ENCODE results near the gene EHHADH. TPM values are rescaled to one million over a fixed set of nuclear protein-coding genes. Genes with fewer than 3 reads are reported as not detected.
"Not testable (repeated sequence)": the region's sequence is repeated elsewhere in the genome, so short reads cannot be mapped to it uniquely, and the experiment has no call there.

EHHADH gene
- total RNA-seq = 1 to 10 TPM; 1.9 to 3.4 TPM

DNA sequence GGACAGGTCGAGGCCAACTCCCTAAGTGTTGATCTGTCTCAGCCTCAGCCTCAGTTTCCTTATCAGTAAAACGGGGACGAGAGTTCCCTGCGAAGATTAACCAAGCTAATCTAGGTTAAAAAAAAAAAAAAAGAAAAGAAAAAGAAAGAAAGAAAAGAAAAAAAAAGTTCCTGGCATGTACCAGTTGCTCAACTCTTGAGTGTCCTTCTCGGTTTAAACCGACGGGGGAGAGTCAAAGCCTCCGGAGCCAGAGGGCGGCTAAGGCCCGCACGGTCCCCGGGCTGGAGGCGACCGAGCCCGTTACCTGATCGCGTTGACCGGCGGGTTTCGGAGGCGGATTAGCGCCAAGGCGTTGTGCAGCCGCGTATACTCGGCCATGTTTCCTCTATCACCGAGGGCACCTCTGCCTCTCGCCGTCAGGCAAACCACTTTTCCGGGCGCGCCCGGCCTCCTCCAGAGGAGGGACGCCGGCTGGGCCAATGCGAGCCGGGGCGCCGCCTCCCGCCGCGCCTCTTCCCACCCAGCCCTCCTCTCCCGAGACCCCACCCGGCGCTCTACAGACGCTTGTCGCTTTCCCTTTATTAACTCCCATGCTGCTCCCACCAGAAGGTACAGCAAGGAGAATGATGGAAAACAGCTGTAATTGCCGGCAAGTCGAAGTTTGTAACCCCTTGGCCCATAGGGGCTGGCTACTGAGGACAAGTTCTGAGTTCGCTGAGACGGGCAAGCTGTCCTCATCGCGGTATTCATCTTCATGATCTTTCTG lies at the start of gene EHHADH:
TSS of gene EHHADH (minus strand) at position 405 of the 766 bp plus-strand sequence. CDS start at position 378, 27 bp downstream.
- no peak within 1 kb of the TSS for H3K27ac Mint-ChIP-seq
- H3K9me3 Mint-ChIP-seq = peaks cover 4% of the 10 kb centered on the region
- H3K27me3 Mint-ChIP-seq = peaks cover 12% of the 10 kb centered on the region
- H3K36me3 Mint-ChIP-seq (ENCODE audit: low read depth) = no peaks in the 10 kb centered on the region
- ATAC-seq (replicated peaks) = peak; percentile 97
- peak within 1 kb of the TSS; percentile 68 for H3K4me3 Mint-ChIP-seq
- no peaks in the 10 kb centered on the region for H3K4me1 Mint-ChIP-seq

DNA sequence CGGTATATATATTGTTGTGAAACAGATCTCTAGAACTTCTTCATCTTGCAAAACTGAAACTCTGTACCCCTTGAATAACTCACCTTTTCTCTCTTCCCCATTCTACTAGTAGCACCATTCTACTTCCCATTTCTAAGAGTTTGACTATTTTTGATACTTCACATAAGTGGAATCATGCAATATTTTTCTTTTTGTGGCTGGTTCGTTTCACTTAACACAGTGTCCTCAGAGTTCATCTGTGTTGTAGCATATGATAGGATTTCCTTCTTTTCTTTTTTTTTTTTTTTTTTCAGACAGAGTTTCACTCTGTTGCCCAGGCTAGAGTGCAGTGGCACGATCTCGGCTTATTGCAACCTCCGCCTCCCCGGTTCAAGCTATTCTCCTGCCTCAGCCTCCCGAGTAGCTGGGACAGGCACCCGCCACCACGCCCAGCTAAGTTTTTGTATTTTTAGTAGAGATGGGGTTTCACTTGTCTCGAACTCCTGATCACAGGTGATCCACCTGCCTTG lies 46.1 kb upstream of the EHHADH start:
- H3K4me1 Mint-ChIP-seq; H3K36me3 Mint-ChIP-seq (ENCODE audit: low read depth); H3K27ac Mint-ChIP-seq; H3K9me3 Mint-ChIP-seq; H3K27me3 Mint-ChIP-seq; H3K4me3 Mint-ChIP-seq: not testable (repeated sequence)
- ATAC-seq (replicated peaks) = peak; percentile 26

DNA sequence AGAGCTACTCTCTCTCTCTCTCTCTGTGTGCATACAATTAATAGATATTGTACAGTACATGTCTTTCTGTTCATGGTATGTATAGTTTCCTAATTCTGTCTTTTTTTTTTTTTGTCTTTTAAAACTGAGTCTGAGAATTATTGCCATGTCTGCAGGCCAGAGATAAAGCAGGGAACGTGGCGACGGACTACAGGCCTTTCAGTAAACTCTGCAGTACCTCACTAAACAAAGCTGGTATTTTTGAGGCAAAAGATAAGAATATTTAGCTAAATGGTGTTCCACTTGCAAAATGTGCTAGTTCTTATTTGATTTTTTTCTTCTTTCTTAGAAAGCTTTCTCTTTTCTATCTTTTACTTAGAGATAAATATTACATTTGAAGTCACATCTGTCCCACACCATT lies 44.0 kb upstream of the EHHADH start:
- H3K4me1 Mint-ChIP-seq = no peaks in the 10 kb centered on the region
- peak overlapping the region; percentile 55 for H3K27ac Mint-ChIP-seq
- peaks cover 7% of the 10 kb centered on the region for H3K36me3 Mint-ChIP-seq (ENCODE audit: low read depth)

GRCh38 chr3:185292238-185292637 lies 38.4 kb upstream of the EHHADH start:
- ATAC-seq (replicated peaks) = peak; percentile 74
- Mint-ChIP-seq H3K36me3 (ENCODE audit: low read depth) (peaks cover 40% of the 10 kb centered on the region), H3K4me1 (no peaks in the 10 kb centered on the region), H3K27me3 (no peaks in the 10 kb centered on the region), H3K27ac (peak overlapping the region; percentile 15), H3K9me3 (no peaks in the 10 kb centered on the region), H3K4me3 (peak overlapping the region; percentile 10)

More for the DNA sequence above, 44.0 kb upstream of the EHHADH start:
- Mint-ChIP-seq H3K9me3 (no peaks in the 10 kb centered on the region), H3K27me3 (no peaks in the 10 kb centered on the region), H3K4me3 (no peak overlapping the region)
- no peak for ATAC-seq (replicated peaks)

DNA sequence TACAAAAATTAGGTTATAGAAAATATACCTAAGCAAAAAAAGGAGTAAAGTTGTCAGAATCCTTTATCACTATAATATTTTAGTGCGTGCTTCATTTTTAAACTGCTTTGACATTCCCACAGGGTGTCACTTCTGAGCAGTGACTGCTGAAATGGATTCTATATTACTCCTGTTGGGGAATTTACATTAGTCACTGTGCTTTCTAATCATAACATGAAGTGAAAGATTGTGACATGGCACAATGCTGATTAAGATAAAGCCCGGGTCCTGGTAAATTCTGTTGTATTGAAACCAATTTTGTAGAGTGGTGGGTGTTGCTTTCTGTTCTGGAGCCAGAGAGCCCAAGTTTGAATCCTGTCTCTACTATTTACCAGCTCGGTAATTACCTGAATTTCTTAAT lies 36.4 kb upstream of the EHHADH start:
- H3K27ac Mint-ChIP-seq = peak overlapping the region; percentile 65
- peak overlapping the region; percentile 51 for H3K4me3 Mint-ChIP-seq
- no peaks in the 10 kb centered on the region for H3K9me3 Mint-ChIP-seq
- H3K4me1 Mint-ChIP-seq = no peaks in the 10 kb centered on the region
- peak; percentile 94 for ATAC-seq (replicated peaks)
- H3K36me3 Mint-ChIP-seq (ENCODE audit: low read depth) = peaks cover 49% of the 10 kb centered on the region
- H3K27me3 Mint-ChIP-seq = no peaks in the 10 kb centered on the region

DNA sequence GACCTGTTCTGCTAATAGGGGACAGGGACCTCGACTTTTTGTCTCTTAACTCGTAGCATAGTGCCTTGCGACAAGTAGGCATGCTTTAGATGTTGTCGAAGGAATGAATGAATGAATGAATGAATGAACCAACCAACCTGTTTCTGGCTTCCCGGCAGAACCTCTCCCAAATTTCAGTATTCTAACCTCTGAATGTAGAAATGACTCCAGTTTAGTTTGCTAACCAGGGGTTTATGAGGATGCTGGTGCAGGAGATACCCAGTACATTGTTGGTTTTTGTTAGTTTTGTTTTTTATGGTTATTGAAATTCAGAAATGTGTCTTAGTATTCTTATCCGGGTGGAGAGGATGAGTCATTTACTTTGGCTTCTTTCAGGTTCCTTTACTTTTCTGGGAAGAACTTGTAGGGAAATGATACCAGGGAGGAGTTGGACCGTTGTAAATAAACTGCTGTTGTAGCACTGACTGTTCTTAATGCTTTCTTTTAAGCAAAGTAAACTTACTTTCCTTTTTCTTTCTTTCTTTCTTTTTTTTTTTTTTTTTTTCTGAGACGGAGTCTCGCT lies 29.6 kb upstream of the EHHADH start:
- peak overlapping the region; percentile 97 for H3K4me3 Mint-ChIP-seq
- H3K36me3 Mint-ChIP-seq (ENCODE audit: low read depth) = peaks cover 23% of the 10 kb centered on the region
- peak overlapping the region; percentile 91 for H3K27ac Mint-ChIP-seq
- peaks cover 13% of the 10 kb centered on the region for H3K27me3 Mint-ChIP-seq
- peaks cover 13% of the 10 kb centered on the region for H3K4me1 Mint-ChIP-seq
- ATAC-seq (replicated peaks) = peak; percentile 8
- peaks cover 7% of the 10 kb centered on the region for H3K9me3 Mint-ChIP-seq

- H3K27me3 Mint-ChIP-seq = peaks cover 13% of the 10 kb centered on the region
- H3K4me3 Mint-ChIP-seq = peak overlapping the region; percentile 97
- peaks cover 23% of the 10 kb centered on the region for H3K36me3 Mint-ChIP-seq (ENCODE audit: low read depth)
- H3K27ac Mint-ChIP-seq = peak overlapping the region; percentile 91
- peak; percentile 100 for ATAC-seq (replicated peaks)
- peaks cover 13% of the 10 kb centered on the region for H3K4me1 Mint-ChIP-seq
- H3K9me3 Mint-ChIP-seq = peaks cover 7% of the 10 kb centered on the region
These were observed 29.0 kb upstream of the EHHADH start for GRCh38 chr3:185282696-185283373.

DNA sequence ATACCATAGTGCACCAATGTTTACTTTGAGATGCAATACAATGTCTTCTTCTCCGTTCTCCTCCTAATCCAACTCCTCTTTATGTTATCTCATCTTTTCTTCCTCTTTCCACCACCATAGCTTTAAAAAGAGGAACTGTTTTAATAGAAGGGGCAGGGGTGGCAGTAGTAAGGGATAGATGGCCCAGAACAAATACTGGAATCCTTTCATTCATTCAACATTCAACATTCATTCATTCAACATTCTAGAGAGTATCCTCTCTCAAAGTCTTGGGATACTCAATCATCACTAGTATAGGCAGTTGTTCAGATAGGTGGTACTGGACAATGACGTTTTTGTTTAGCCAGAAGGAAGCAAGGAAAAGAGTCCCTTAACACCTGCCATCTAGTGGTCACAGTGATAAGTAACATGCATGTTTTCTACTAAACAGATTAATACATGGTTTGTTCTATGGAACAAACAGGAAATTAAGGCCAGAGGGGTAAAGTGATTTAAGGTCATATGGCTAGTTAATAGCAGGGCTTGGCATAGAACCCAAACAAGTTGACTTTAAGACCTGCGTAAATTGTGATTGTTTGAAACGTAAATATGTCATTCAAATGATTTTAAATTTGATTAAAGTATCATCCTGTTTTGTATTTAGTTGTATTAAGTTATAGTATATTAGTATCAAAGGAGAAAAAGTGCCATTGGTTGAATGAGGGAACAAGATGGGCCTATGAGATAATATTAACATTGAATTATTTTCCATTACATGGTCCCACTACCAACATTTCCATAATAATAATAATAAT lies 26.9 kb upstream of the EHHADH start:
- peak overlapping the region; percentile 4 for H3K4me3 Mint-ChIP-seq

GRCh38 chr3:185279587-185280138 lies 25.8 kb upstream of the EHHADH start:
- H3K27ac Mint-ChIP-seq = no peak overlapping the region
- H3K4me1 Mint-ChIP-seq = peaks cover 13% of the 10 kb centered on the region
- H3K36me3 Mint-ChIP-seq (ENCODE audit: low read depth) = peaks cover 13% of the 10 kb centered on the region
- no peak for ATAC-seq (replicated peaks)
- H3K27me3 Mint-ChIP-seq = peaks cover 29% of the 10 kb centered on the region
- H3K9me3 Mint-ChIP-seq = peaks cover 7% of the 10 kb centered on the region
- H3K4me3 Mint-ChIP-seq = no peak overlapping the region

More for the DNA sequence above, 26.9 kb upstream of the EHHADH start:
- Mint-ChIP-seq H3K36me3 (ENCODE audit: low read depth) (peaks cover 17% of the 10 kb centered on the region), H3K27me3 (peaks cover 25% of the 10 kb centered on the region), H3K4me1 (peaks cover 13% of the 10 kb centered on the region), H3K27ac (no peak overlapping the region), H3K9me3 (peaks cover 7% of the 10 kb centered on the region)
- ATAC-seq (replicated peaks) = no peak

GRCh38 chr3:185276415-185276814 lies 22.6 kb upstream of the EHHADH start:
- no peaks in the 10 kb centered on the region for H3K9me3 Mint-ChIP-seq
- no peak for ATAC-seq (replicated peaks)
- no peaks in the 10 kb centered on the region for H3K36me3 Mint-ChIP-seq (ENCODE audit: low read depth)
- no peak overlapping the region for H3K4me3 Mint-ChIP-seq
- peaks cover 43% of the 10 kb centered on the region for H3K27me3 Mint-ChIP-seq
- H3K27ac Mint-ChIP-seq = no peak overlapping the region
- H3K4me1 Mint-ChIP-seq = no peaks in the 10 kb centered on the region

DNA sequence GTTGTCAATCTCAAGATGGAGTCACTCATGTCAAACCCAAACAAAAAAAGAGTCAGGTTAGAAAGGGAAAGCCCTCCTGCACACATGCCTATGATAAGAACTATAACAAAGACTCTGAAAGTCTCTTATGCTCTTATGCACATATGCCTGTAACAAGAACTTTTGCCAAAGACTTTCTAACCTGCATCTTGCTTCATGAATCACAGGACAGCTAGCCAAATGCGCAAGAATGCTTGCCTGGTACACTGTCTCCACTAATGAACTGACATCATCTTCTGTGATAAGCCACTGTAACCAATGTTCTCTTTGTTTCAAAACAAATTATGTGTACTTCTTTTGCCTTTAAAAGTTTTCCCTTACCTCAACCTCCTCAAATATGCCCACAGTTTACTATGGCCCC lies 18.2 kb upstream of the EHHADH start:
- no peak overlapping the region for H3K27ac Mint-ChIP-seq
- no peak for ATAC-seq (replicated peaks)
- no peak overlapping the region for H3K4me3 Mint-ChIP-seq
- H3K9me3 Mint-ChIP-seq = no peaks in the 10 kb centered on the region
- no peaks in the 10 kb centered on the region for H3K36me3 Mint-ChIP-seq (ENCODE audit: low read depth)
- peaks cover 45% of the 10 kb centered on the region for H3K27me3 Mint-ChIP-seq
- H3K4me1 Mint-ChIP-seq = no peaks in the 10 kb centered on the region

- no peaks in the 10 kb centered on the region for H3K36me3 Mint-ChIP-seq (ENCODE audit: low read depth)
- peaks cover 37% of the 10 kb centered on the region for H3K27me3 Mint-ChIP-seq
- H3K4me3 Mint-ChIP-seq = no peak overlapping the region
- no peak overlapping the region for H3K27ac Mint-ChIP-seq
- no peaks in the 10 kb centered on the region for H3K4me1 Mint-ChIP-seq
- H3K9me3 Mint-ChIP-seq = no peaks in the 10 kb centered on the region
- no peak for ATAC-seq (replicated peaks)
These were observed 17.1 kb upstream of the EHHADH start for GRCh38 chr3:185270956-185271332.

DNA sequence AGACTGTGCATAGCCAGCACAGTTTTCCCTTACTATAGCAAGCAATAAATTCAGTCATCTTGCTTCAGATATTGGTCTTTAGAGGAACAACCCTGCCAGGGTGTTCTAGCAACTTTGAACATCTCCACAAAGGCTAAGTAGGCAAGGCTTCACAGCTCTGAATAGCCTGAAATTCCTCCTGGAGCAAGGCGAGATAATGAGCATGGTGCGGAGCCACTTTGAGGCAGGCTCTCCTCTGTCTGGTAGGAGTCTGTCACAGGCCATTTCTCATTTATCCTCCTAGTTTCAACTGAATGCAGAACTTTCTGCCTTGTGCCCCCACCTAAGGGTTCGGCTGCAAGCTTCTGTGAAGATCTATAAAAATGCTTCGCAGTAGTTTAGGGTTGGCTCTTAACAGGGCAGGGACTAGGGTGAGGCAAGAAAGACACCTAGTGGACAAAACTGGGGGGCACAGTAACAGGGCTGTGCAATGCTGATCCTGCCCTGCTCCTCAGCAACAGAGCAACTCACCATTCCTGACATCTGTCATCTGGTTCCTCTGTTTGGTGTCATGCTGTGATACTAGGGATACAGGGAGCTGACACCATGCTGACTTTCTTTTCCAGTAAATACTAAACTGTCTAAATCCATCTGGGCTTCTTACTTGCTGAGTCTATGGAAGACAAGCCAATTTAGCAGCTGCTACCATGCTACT lies 16.6 kb upstream of the EHHADH start:
- ATAC-seq (replicated peaks) = peak; percentile 42
- Mint-ChIP-seq H3K27me3 (peaks cover 37% of the 10 kb centered on the region), H3K36me3 (ENCODE audit: low read depth) (no peaks in the 10 kb centered on the region), H3K27ac (no peak overlapping the region), H3K4me1 (no peaks in the 10 kb centered on the region), H3K4me3 (no peak overlapping the region), H3K9me3 (no peaks in the 10 kb centered on the region)

Data from activated T-helper 17 cell treated with anti-CD3 and anti-CD28 coated beads, Interleukin-2, amount 50 U/mL, for 72 hours (primary cell).